Retinal pigment epithelial cell (primary cell): ENCODE data around the gene TOMM70.
A peak's percentile ranks its signal among the peaks of the same experiment; 100 is the strongest.

Experiments used
- DNase-seq: peaks from one replicate; pipeline ENCODE4 v3.0.0-alpha.2; 2010; ENCODE audit warnings: low read depth
- H3K4me3 ChIP-seq: 2 replicates; pipeline ENCODE4 v1.5.1; 2011; ENCODE audit warnings: mild to moderate bottlenecking, low read length, control low read depth, moderate library complexity
- CTCF ChIP-seq: conservative IDR thresholded peaks from 2 replicates; pipeline ENCODE4 v1.5.1; 2011; ENCODE audit warnings: low read depth, low read length, control low read depth, inconsistent platforms

The TOMM70 gene

GRCh38 chr3:100335434-100335833 lies 65.5 kb downstream of the TOMM70 start:
- no peak for TF ChIP-seq CTCF
- H3K4me3 ChIP-seq, result peak overlapping the region; percentile 76
- DNase-seq, result no peak

GRCh38 chr3:100334488-100335351 lies 66.2 kb downstream of the TOMM70 start, which contains the start of gene NIT2:
Gene NIT2 (plus strand): TSS chr3:100334757. CDS start chr3:100334792, 35 bp downstream.
- DNase-seq, result peak; percentile 42
- TF ChIP-seq CTCF, result no peak

GRCh38 chr3:100333970-100334487 lies 66.9 kb downstream of the TOMM70 start:
- H3K4me3 ChIP-seq, result peak overlapping the region; percentile 76
- DNase-seq, result no peak
- TF ChIP-seq CTCF, result no peak

More at GRCh38 chr3:100334488-100335351, 66.2 kb downstream of the TOMM70 start, which contains the start of gene NIT2:
- H3K4me3 ChIP-seq, result peak within 1 kb of the TSS; percentile 76

- no peak for DNase-seq
- TF ChIP-seq CTCF, result no peak
- no peak overlapping the region for H3K4me3 ChIP-seq
Measured at GRCh38 chr3:100333051-100333450, 67.8 kb downstream of the TOMM70 start.

GRCh38 chr3:100331660-100332059 lies 69.2 kb downstream of the TOMM70 start:
- no peak overlapping the region for H3K4me3 ChIP-seq
- no peak for TF ChIP-seq CTCF
- no peak for DNase-seq

- H3K4me3 ChIP-seq, result no peak overlapping the region
- no peak for DNase-seq
- TF ChIP-seq CTCF, result no peak
Measured at GRCh38 chr3:100330651-100331050, 70.2 kb downstream of the TOMM70 start.
